ENCODE results near the gene CIB1.
"Not testable (repeated sequence)": the region's sequence is repeated elsewhere in the genome, so short reads cannot be mapped to it uniquely, and the experiment has no call there.

CIB1 gene

GRCh38 chr15:90233387-90234095, at the start of gene CIB1:
Gene CIB1, minus strand, starts transcription at chr15:90233941. Its CDS starts 56 bp downstream, at chr15:90233885.
- peak in 1 of 2 experiments; percentile 63 for DNase-seq

GRCh38 chr15:90281637-90282036, 47.9 kb upstream of the CIB1 start:
- not testable (repeated sequence) for DNase-seq

GRCh38 chr15:90280743-90281142, 47.0 kb upstream of the CIB1 start:
- not testable (repeated sequence) for DNase-seq

GRCh38 chr15:90278467-90278866, 44.7 kb upstream of the CIB1 start:
- not testable (repeated sequence) for DNase-seq

GRCh38 chr15:90271459-90272166, 37.9 kb upstream of the CIB1 start:
- no peak for DNase-seq

GRCh38 chr15:90270502-90271150, 36.9 kb upstream of the CIB1 start:
- no peak for DNase-seq

- no peak for DNase-seq
Observed at GRCh38 chr15:90268415-90268814, 34.7 kb upstream of the CIB1 start.

GRCh38 chr15:90266485-90266884, 32.7 kb upstream of the CIB1 start:
- no peak for DNase-seq

- DNase-seq: peak in 1 of 2 experiments; percentile 30
Observed at GRCh38 chr15:90266061-90266431, 32.3 kb upstream of the CIB1 start.

GRCh38 chr15:90265271-90266060, 31.7 kb upstream of the CIB1 start, which contains the start of gene NGRN:
Gene NGRN, plus strand, starts transcription at chr15:90265672. Its CDS starts 41 bp downstream, at chr15:90265713.
- peak; percentile 74 to 76 for DNase-seq

GRCh38 chr15:90264671-90265070, 30.9 kb upstream of the CIB1 start:
- DNase-seq: no peak

- no peak for DNase-seq
Observed at GRCh38 chr15:90262426-90262825, 28.7 kb upstream of the CIB1 start.

GRCh38 chr15:90261811-90262210, 28.1 kb upstream of the CIB1 start:
- DNase-seq: no peak

GRCh38 chr15:90260731-90261130, 27.0 kb upstream of the CIB1 start:
- DNase-seq: not testable (repeated sequence)

GRCh38 chr15:90259524-90259923, 25.8 kb upstream of the CIB1 start:
- DNase-seq: no peak

GRCh38 chr15:90257776-90258175, 24.0 kb upstream of the CIB1 start:
- no peak for DNase-seq

GRCh38 chr15:90249203-90249863, 15.6 kb upstream of the CIB1 start, which contains the start of gene TTLL13:
Gene TTLL13, plus strand, starts transcription at chr15:90249556. Its CDS starts 1,075 bp downstream, at chr15:90250631.
- peak; percentile 76 to 91 for DNase-seq

GRCh38 chr15:90248789-90249202, 15.1 kb upstream of the CIB1 start:
- DNase-seq: no peak

GRCh38 chr15:90243943-90244639, 10.3 kb upstream of the CIB1 start:
- DNase-seq: no peak

GRCh38 chr15:90241343-90242192, 7.8 kb upstream of the CIB1 start:
- DNase-seq: no peak

- DNase-seq: no peak
Observed at GRCh38 chr15:90240856-90241255, 7.1 kb upstream of the CIB1 start.
